ENCODE measurements around the gene SHF.
A peak's percentile ranks its signal among the peaks of the same experiment; 100 is the strongest.

DNA sequence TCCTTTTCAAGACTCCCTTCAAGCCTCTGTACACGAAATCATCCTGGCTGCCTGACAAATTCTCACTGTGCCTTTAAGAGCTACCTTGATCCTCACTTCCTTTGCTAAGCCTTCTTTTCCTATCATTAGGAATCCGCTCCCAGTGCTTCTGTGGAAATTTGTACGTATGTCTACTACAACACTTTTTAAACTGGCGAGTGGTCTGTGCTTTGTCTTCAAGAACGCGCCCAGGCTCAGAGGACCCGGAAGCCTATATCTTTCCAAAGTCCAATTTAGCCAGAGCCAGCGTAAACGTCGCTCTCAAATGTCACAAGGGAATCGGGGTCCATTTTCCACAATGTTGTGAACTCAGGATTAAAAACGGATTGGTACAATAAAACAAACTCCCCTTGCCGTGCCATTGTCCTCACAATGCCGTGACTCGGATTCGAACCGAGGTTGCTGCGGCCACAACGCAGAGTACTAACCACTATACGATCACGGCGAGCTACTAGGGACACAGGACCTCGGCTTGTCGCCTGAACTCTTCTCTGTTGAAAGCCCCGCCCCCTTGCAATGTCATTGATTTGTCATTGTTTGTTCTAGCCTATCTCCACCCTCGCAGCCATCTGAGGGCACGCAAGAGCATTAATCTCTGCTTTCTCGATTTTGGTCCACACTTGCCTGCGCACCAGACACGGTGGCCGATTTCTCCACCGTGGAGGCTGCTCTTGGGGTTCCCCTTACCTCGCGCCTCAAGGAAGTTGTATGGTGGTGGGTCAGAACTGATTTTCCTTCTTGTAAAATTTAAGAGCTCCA lies 12.4 kb upstream of the SHF start:
- TF ChIP-seq, protein P1, sequence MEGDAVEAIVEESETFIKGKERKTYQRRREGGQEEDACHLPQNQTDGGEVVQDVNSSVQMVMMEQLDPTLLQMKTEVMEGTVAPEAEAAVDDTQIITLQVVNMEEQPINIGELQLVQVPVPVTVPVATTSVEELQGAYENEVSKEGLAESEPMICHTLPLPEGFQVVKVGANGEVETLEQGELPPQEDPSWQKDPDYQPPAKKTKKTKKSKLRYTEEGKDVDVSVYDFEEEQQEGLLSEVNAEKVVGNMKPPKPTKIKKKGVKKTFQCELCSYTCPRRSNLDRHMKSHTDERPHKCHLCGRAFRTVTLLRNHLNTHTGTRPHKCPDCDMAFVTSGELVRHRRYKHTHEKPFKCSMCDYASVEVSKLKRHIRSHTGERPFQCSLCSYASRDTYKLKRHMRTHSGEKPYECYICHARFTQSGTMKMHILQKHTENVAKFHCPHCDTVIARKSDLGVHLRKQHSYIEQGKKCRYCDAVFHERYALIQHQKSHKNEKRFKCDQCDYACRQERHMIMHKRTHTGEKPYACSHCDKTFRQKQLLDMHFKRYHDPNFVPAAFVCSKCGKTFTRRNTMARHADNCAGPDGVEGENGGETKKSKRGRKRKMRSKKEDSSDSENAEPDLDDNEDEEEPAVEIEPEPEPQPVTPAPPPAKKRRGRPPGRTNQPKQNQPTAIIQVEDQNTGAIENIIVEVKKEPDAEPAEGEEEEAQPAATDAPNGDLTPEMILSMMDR (IDR thresholded peaks at IDR 0.05): no peak
- peak; percentile 88 for TF ChIP-seq POLR2A (IDR thresholded peaks at IDR 0.05)
- TF ChIP-seq POLR2AphosphoS5 (IDR thresholded peaks at IDR 0.05): peak; percentile 95 to 98 (median 97)
